ENCODE results near the gene EPHA6.

DNA sequence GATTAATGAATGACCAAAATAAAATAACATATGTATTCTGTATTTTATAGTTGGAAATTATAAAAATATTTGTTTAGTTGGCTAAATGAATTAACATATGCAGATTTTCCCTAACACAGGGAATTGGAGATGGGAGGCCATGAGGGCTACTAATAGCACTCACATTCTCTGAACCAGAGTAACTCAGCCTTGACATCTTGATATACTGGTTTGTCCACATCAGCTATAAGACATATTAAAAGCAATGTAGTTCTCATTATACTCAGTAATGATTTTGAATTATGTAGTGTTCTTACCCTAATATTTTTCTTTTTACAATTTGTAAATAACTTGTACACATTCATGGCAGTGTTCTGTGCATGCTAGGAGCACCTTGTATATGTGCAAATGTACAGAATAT, 255.9 kb downstream of the EPHA6 start:
- TF ChIP-seq POLR2A (IDR thresholded peaks at IDR 0.05; ENCODE audit: low read depth, low read length): no peak
- no peak for TF ChIP-seq CTCF (IDR thresholded peaks at IDR 0.05; ENCODE audit: extremely low read depth in 1 of 2, insufficient read depth in 1 of 2, low read depth in 1 of 2, low read length in 2 of 2)
- no peak for TF ChIP-seq EZH2 (IDR thresholded peaks at IDR 0.05; ENCODE audit: borderline replicate concordance, low read depth, low read length, severe bottlenecking)
- TF ChIP-seq JUN (IDR thresholded peaks at IDR 0.05; ENCODE audit: borderline replicate concordance, insufficient read depth, insufficient read length, low read depth): no peak
- TF ChIP-seq POLR2AphosphoS5 (IDR thresholded peaks at IDR 0.05; ENCODE audit: insufficient read depth, low read depth, low read length): no peak
- no peak for TF ChIP-seq MAX (IDR thresholded peaks at IDR 0.05; ENCODE audit: insufficient read depth, insufficient read length)

All from endothelial cell of umbilical vein (primary cell).